ENCODE data around the gene MRPL42.

MRPL42 gene

GRCh38 chr12:93440043-93440835 lies 27.1 kb upstream of the MRPL42 start:
- no peak for TF ChIP-seq CTCF (IDR thresholded peaks at IDR 0.05; ENCODE audit: insufficient read depth, low read depth, low read length, missing control alignments)
- DNase-seq (ENCODE audit: low read depth), result peak; percentile 77
- H3K4me3 ChIP-seq (ENCODE audit: low read length), result peak overlapping the region; percentile 87

GRCh38 chr12:93441081-93441616 lies 26.2 kb upstream of the MRPL42 start:
- peak; percentile 41 for DNase-seq (ENCODE audit: low read depth)
- peak overlapping the region; percentile 87 for H3K4me3 ChIP-seq (ENCODE audit: low read length)
- TF ChIP-seq CTCF (IDR thresholded peaks at IDR 0.05; ENCODE audit: insufficient read depth, low read depth, low read length, missing control alignments), result no peak

GRCh38 chr12:93441617-93442410 lies 25.5 kb upstream of the MRPL42 start, which contains the start of gene UBE2N:
Gene UBE2N (minus strand): TSS chr12:93441947. CDS start chr12:93441884, 63 bp downstream.
- no peak for TF ChIP-seq CTCF (IDR thresholded peaks at IDR 0.05; ENCODE audit: insufficient read depth, low read depth, low read length, missing control alignments)
- DNase-seq (ENCODE audit: low read depth), result peak; percentile 96
- H3K4me3 ChIP-seq (ENCODE audit: low read length), result peak within 1 kb of the TSS; percentile 87

- H3K4me3 ChIP-seq (ENCODE audit: low read length), result peak overlapping the region; percentile 87
- TF ChIP-seq CTCF (IDR thresholded peaks at IDR 0.05; ENCODE audit: insufficient read depth, low read depth, low read length, missing control alignments), result peak; percentile 4
- peak; percentile 55 for DNase-seq (ENCODE audit: low read depth)
These were observed 24.6 kb upstream of the MRPL42 start for GRCh38 chr12:93442411-93443340.

GRCh38 chr12:93443576-93443975 lies 23.7 kb upstream of the MRPL42 start:
- H3K4me3 ChIP-seq (ENCODE audit: low read length), result no peak overlapping the region
- TF ChIP-seq CTCF (IDR thresholded peaks at IDR 0.05; ENCODE audit: insufficient read depth, low read depth, low read length, missing control alignments), result no peak
- DNase-seq (ENCODE audit: low read depth), result peak; percentile 66
